GM21367 (cell line): Measurements from ENCODE around the gene WAPL.

Experiments
- ATAC-seq: cut with Tn5 transposase; IDR thresholded peaks from one replicate; pipeline ENCODE4 v1.9.1; 2021; ENCODE audit not compliant: unreplicated experiment

WAPL gene

GRCh38 chr10:86480571-86480970 is 41.0 kb downstream of the WAPL start:
- no peak for ATAC-seq

DNA sequence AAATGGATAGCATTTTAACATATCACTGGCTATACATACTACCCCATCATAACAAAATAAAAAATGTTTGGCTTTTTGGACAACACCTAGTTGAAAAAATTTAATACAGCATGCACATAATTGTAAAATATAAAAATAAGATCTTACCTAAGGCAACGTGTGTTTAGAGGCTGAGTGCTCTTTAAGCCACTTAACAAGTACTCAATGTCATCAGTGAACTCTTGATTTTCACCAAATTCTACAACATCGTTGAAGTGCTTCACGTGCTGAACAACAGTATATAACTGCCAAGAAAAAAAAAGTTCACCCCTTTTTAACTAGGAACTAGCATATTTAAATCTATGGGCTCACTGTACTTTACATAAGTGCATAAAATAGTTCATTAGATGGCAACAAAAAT is 49.5 kb downstream of the WAPL start:
- ATAC-seq, result no peak

- ATAC-seq, result no peak
Measured at GRCh38 chr10:86461963-86462804, 59.4 kb downstream of the WAPL start.

GRCh38 chr10:86451604-86451960 is 70.0 kb downstream of the WAPL start:
- ATAC-seq, result no peak

DNA sequence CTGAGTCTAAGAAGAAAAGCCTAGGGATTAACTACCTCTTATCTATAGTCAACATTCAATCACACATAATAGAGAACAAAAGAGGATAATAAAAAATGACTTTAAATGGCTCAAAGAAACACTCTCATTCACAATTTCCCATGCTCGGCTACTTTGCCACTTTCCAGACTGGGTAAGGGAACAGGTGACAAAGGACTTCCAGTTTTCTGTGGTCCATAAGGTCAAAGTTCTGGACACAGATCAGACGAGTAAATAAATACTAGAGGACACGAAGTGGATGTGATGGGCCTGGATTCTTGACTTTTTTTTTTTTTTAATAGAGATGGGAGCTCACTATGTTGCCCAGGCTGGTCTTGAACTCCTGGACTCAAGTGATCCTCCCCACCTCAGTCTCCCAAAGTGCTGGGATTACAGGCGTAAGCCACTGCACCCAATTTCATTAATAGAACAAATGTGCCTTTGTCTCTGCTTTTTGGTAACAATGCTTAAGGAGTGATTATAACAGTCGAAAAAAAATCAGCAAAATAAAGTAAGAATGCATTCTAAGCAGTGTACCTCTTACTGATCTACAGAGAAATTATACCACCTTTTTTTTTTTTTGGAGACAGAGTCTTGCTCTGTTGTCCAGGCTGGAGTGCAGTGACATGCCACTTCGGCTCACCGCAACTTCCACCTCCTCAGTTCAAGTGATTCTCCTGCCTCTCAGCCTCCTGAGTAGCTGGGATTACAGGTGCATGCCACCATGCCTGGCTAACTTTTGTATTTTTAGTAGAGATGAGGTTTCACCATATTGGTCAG is 70.6 kb downstream of the WAPL start:
- no peak for ATAC-seq

GRCh38 chr10:86449926-86450558 is 71.5 kb downstream of the WAPL start:
- no peak for ATAC-seq

- no peak for ATAC-seq
Measured at GRCh38 chr10:86447432-86447831, 74.2 kb downstream of the WAPL start.

DNA sequence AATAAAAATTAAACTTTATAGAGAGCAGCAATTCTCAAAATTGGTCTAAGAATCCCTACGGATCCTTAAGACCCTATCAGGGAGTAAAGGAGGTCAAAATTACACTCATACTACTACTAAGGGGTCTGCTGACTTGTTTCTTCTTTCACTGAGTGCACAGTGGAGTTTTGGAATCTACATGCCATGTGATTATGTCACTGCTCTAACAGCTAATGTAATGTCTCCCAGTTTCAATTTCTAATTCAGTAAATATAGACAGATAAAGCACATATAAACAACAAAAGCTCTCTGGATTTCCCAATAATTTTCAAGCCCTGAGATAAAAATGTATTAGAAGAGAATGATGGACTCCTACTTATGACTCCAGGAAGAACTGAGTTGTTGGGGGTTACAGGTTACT is 74.6 kb downstream of the WAPL start:
- no peak for ATAC-seq

DNA sequence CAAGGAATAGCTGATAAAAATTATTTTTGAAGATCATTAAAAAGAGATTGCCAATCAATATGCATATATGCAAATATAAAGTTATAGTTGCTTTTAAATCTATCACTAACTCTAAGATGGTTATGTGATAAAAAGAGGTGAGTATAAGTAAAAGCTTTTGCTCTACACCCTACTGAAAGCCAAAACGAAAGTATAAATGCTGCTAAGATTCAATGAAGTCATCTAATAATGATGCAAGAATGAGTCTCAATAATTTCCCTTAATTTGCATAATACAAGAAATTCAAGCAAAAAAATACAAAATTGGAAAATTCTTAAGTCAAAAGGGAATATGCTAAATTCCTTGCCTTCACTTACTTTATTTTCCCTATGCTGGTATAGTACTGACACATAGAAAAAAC is 75.2 kb downstream of the WAPL start:
- no peak for ATAC-seq

DNA sequence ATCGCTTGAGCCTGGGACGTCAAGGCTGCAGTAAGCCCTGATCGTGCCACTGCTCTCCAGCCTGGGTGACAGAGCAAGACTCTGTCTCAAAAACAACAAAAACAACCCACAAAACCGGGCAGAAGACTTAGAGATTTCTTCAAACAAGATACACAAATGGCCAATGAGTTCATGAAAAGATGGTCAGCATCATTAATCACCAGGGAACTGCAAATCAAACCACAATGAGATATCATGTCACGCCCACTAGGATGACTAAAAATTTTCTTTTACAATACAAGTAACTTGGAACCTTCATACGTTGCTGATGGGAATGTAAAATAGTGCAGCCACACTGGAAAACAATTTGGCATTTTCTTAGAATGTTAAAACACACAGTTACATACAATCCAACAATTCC is 77.7 kb downstream of the WAPL start:
- no peak for ATAC-seq

GRCh38 chr10:86443069-86443468 is 78.5 kb downstream of the WAPL start:
- no peak for ATAC-seq

DNA sequence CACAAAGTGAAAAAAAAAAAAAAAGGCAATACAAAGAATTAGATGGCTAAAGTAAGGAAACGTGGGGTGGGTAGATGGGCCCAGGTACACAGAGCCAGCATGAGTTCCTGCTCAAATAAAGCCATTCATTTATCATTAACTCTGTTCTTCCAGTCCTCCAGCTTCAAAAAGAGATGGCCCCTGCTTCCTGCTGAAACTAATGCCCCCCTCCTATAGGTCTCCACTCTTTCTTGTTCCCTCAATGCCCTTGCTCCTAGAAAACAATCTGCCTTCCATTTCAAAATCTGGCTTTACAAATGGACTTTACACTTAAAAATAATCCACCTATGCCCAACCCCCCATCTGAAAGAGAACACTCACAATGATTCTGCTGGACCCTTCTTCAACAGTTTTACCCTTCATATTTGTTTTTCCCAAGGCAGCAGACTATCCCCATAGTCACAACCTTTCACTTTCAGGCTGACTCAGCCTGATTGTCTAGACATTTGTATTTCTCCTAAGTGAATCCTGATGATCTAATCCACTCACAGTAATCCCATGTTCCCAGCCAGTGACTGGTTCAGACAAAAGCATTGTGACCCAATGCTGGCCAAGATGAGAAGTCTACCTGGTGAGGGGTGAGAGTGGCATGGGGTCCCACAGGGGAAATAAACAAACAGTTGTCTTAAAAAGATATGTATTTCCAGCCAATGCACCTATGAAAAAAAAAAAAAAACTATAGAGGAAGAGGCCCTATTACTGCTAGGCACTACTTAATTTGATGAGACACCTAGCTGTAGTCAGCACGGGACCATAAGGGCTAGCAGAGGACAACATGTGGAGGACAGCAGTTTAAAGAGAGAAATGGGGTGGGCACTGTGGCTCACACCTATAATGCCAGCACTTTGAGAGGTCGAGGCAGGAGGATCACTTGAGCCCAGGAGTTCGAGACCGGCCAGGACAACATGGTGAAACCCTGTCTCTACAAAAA is 80.4 kb downstream of the WAPL start:
- no peak for ATAC-seq

DNA sequence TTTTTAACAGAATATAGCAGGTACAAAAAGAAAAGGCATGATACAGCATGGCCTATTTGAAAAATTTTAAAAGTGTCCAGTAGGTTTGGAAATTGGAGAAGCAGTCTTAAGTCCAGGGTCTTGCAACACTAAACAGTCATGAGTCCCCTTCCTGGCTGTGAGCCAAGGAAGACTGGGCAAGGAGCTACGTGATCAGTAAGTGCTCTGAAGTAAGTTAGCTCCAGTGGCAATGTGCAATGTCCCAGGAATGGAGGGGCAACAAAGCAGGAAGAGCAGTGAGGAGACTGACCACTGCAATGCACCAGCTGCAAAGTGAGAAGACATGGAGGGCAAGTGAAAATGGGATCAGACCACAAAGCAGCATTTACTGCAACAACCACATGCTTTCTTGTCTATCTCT is 82.0 kb downstream of the WAPL start:
- ATAC-seq, result no peak

- ATAC-seq, result no peak
Measured at GRCh38 chr10:86438091-86438749, 83.4 kb downstream of the WAPL start.

DNA sequence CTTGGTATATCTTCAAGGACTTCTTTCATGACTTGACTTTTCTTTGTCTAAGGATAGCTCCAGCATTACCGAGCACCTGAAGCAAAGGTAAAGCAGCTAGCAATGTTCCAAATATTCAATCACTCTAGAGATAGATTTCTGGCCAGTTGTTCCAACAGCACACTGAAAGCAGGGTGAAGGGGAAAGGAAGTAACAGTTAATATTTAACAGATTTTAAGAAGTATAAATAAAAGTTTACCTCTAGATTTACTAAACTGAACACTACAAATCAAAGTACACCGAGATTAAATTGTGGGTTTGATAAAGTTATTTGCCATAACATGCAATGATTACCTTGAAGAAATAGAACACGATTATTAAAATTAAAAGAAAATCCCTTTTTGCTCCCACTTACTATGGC is 84.1 kb downstream of the WAPL start:
- no peak for ATAC-seq

GRCh38 chr10:86436963-86437362 is 84.6 kb downstream of the WAPL start:
- no peak for ATAC-seq

GRCh38 chr10:86434656-86435055 is 86.9 kb downstream of the WAPL start:
- no peak for ATAC-seq

GRCh38 chr10:86423739-86424138 is 97.9 kb downstream of the WAPL start:
- no peak for ATAC-seq

- no peak for ATAC-seq
Measured at GRCh38 chr10:86419101-86419500, 102.5 kb downstream of the WAPL start.

- no peak for ATAC-seq
Measured at GRCh38 chr10:86415583-86415982, 106.0 kb downstream of the WAPL start.
